HG03565 (cell line): ENCODE data around the gene MYO10.

ENCODE experiments used
- ATAC-seq: cut with Tn5 transposase; IDR thresholded peaks from one replicate; pipeline ENCODE4 v1.9.1; 2021; ENCODE audit warnings: mild to moderate bottlenecking, moderate library complexity; ENCODE audit not compliant: unreplicated experiment

Gene MYO10

DNA sequence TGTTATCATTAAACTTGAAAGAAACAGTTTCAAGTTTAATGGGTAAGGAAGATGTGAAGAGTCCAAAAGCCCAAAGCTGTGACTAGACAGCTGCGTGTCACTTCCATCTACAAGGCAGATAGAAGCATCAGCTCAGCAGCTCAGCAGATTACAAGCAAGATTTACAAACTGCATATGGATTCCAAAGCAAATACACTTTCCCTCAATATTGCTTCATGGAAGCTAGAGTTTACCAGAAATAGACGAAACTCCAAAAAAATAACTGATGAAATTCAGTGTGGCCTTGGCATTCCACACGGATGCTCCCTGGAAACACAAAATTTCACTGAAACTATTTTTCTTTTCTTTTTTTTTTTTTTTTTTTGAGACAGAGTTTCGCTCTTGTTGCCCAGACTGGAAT, 17.9 kb downstream of the MYO10 start:
- no peak for ATAC-seq

GRCh38 chr5:16916262-16916878, 19.7 kb downstream of the MYO10 start:
- no peak for ATAC-seq

- ATAC-seq: no peak
Measured at GRCh38 chr5:16914584-16914983, 21.5 kb downstream of the MYO10 start.

DNA sequence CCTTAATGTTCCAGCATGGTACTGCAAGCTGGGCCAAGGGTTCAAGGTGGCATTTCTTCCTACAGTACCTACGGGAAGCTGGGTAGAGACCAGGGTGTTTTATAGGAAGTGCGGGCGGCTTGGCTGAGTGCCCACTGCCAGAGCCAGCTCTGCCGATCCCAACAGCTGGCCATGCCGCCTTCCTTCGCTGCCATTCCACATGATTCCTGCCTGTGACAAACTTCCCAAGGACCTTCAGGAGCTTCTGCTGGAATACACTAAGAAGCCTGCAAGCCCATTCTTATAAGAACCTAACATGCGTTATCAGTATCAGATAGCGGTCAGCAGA, 22.0 kb downstream of the MYO10 start:
- ATAC-seq: no peak

GRCh38 chr5:16913187-16914107, 22.6 kb downstream of the MYO10 start:
- ATAC-seq: no peak

DNA sequence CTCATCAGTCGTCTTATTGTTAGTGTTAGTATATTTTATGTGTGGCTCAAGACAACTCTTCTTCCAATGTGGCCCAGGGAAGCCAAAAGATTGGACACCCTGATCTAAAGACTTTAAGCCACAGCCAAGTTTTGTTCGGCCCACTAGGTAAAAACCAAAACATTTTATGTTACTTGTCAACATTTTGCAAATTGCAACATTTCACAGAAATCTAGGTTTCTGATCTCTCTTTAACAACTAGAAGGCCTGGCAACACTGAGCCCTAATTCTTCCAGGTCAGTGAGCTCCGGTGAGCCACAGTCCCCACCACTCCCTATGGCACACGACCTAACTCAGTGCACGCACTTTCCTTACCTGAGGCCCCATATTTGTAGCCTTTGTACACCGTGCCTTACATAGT, 24.0 kb downstream of the MYO10 start:
- ATAC-seq: no peak

- ATAC-seq: no peak
Measured at GRCh38 chr5:16909464-16909863, 26.6 kb downstream of the MYO10 start.

- ATAC-seq: no peak
Measured at GRCh38 chr5:16907270-16907669, 28.8 kb downstream of the MYO10 start.

GRCh38 chr5:16906255-16906654, 29.8 kb downstream of the MYO10 start:
- no peak for ATAC-seq

GRCh38 chr5:16903480-16904300, 32.4 kb downstream of the MYO10 start:
- ATAC-seq: no peak

- no peak for ATAC-seq
Measured at GRCh38 chr5:16902846-16903245, 33.2 kb downstream of the MYO10 start.

GRCh38 chr5:16901021-16901644, 35.0 kb downstream of the MYO10 start:
- no peak for ATAC-seq

- no peak for ATAC-seq
Measured at GRCh38 chr5:16899171-16899570, 36.9 kb downstream of the MYO10 start.

DNA sequence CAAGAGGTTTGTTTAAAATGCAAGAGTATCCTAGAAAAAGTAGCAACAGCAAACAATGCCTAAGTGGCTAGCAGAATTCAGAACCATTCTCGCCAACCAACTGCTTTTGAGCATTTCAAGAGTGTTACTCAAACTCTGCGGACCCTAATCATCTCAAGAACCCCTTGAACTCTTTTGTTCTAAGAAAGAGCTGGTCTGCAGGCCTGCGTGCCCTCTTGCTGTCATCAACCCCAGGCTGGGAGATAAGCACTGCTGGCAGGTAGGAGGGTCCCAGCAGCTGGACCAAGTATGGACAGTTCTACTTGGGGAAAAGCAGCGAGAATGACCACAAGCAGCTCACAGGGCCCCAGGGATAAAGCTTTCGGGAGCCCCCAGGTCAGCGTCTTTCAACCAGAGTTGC, 38.3 kb downstream of the MYO10 start:
- no peak for ATAC-seq

DNA sequence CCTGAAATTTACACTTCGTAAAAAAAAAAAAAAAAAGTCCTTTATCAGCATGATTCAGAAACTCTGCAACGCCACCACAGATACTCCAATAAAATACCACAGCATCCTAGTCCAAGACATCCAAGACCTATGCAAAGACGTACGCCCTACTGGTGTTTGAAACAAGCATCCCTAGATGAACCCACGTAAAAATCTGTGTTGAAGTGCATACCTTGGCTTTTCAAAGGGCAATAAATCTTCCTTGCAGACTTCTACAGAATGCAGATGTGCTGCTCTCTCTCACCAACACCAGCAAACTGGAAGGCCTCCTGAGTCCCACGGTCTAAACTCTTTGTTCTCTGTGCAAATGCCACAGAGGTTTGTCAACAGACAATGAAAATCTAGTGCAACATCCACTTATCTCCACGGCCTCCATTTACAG, 38.8 kb downstream of the MYO10 start:
- ATAC-seq: no peak

DNA sequence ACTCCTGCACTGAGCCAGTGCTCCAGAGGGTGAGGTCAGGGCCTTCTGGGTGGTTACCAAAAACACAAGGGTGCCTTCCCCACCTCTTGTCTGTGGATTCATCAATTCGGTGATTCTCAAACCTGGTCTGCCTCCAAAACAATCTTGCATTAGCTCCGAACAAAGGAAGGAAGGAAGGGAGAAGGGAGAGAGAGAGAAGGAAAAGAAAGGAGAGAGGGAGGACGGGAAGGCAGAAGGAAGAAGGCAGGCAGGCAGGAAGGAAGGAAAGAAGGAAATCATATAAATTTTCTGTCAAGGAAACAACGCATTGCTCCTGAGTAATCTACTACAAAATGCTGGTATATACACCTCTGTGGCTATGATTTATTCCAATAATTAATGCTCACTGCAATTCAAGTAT, 39.3 kb downstream of the MYO10 start:
- no peak for ATAC-seq

- no peak for ATAC-seq
Measured at GRCh38 chr5:16894236-16895057, 41.6 kb downstream of the MYO10 start.

DNA sequence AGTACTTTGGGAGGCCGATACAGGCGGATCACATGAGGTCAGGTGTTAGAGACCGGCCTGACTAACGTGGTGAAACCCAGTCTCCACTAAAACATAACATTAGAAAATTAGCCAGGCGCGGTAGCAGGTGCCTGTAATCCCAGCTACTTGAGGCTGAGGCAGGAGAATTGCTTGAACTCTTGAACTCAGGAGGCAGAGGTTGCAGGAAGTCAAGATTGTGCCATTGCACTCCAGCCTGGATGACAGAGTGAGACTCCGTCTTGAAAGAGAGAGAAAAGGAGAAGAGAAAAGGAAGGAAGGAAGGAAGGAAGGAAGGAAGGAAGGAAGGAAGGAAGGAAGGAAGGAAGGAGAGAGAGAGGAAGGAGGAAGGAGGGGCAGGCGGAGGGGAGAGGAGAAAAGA, 45.1 kb downstream of the MYO10 start:
- no peak for ATAC-seq

GRCh38 chr5:16889972-16890519, 46.0 kb downstream of the MYO10 start:
- no peak for ATAC-seq
